ENCODE measurements around the gene PDE11A. TPM values are rescaled to one million over a fixed set of nuclear protein-coding genes. Genes with fewer than 3 reads are reported as not detected.
"Not testable (repeated sequence)": the region's sequence is repeated elsewhere in the genome, so short reads cannot be mapped to it uniquely, and the experiment has no call there.

Gene PDE11A
- total RNA-seq, 2 donors from 2014 or later: 1.5 to 1.9 TPM

DNA sequence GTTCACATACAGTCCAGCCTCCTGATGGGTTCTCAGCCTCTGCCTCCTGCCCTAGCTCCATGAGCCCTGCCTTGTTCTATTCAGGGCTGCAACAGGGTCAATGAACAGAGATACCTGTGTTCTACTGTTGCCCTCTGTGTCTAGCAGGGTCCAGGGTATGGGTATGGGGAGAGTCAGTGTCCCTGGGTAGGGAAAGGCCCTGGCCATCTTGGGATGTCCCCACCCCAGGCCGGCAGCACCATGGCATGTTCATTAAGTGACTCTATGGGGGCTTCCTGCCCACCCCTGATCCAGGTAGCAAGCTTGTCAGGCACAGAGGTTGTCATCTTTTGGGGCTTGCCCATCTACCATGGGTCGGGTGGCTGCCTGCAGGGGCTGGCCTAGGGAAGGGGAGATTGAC is 13.5 kb downstream of the PDE11A start:
- 84% methylated on average over 2 of the region's 2 CpGs; no CpG with 5 or more reads in 1 of the 2 experiments for WGBS, 2 experiments (ENCODE audit: insufficient coverage in 1 of 2, insufficient read length in 1 of 2)
- H3K27ac Mint-ChIP-seq: no peak overlapping the region
- H3K27ac ChIP-seq (ENCODE audit: low read depth, low read length): no peak overlapping the region
- TF ChIP-seq CTCF (conservative IDR thresholded peaks at IDR 0.05): no peak
- no peaks in the 10 kb centered on the region for H3K9me3 ChIP-seq (ENCODE audit: control insufficient read depth, low read length)
- no peaks in the 10 kb centered on the region for H3K9me3 Mint-ChIP-seq
- peaks cover 5% of the 10 kb centered on the region for H3K4me1 Mint-ChIP-seq
- DNase-seq: no peak
- no peak overlapping the region for H3K9ac ChIP-seq (ENCODE audit: extremely low read depth, low read length, poor library complexity, severe bottlenecking)
- no peaks in the 10 kb centered on the region for H3K36me3 Mint-ChIP-seq (ENCODE audit: low read depth)
- H3K27me3 ChIP-seq (ENCODE audit: control insufficient read depth, insufficient read depth, low read length, poor library complexity, severe bottlenecking): no peaks in the 10 kb centered on the region
- no peaks in the 10 kb centered on the region for H3K4me1 ChIP-seq (ENCODE audit: control insufficient read depth, insufficient read depth, low read length)
- H3K4me3 Mint-ChIP-seq: no peak overlapping the region
- no peaks in the 10 kb centered on the region for H3K36me3 ChIP-seq (ENCODE audit: control insufficient read depth, insufficient read depth, low read length)
- no peak overlapping the region for H3K4me3 ChIP-seq (ENCODE audit: low read length)
- H3K27me3 Mint-ChIP-seq (ENCODE audit: insufficient read depth): peaks cover 7% of the 10 kb centered on the region

DNA sequence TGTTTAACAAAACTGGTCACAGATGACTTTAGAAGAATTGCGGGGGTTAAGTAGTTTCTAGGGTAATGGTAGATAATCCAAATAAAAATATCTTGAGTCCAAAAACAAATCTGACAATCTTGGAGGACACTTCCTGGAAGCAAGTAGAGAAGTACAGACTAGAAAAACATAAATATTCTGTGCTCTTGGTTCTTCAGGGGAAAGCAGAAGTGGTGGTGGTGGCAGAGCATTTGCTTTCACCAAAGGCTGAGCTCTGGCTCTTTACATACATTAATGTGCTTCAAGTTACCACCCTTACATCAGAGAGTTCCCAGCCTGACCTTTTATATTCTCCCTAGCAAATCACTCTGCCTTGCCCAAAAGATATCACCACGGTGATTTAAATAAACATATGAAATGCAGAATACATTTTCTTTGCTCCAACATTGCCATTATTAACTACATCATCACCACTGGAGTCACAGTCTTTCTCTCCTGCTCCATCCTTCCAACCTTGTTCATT is 15.3 kb downstream of the PDE11A start:
- H3K27ac ChIP-seq (ENCODE audit: low read depth, low read length): no peak overlapping the region
- H3K36me3 ChIP-seq (ENCODE audit: control insufficient read depth, insufficient read depth, low read length): no peaks in the 10 kb centered on the region
- H3K4me1 Mint-ChIP-seq: peaks cover 5% of the 10 kb centered on the region
- H3K9me3 ChIP-seq (ENCODE audit: control insufficient read depth, low read length): no peaks in the 10 kb centered on the region
- H3K36me3 Mint-ChIP-seq (ENCODE audit: low read depth): no peaks in the 10 kb centered on the region
- H3K4me3 ChIP-seq (ENCODE audit: low read length): no peak overlapping the region
- H3K4me1 ChIP-seq (ENCODE audit: control insufficient read depth, insufficient read depth, low read length): no peaks in the 10 kb centered on the region
- peaks cover 18% of the 10 kb centered on the region for H3K27me3 Mint-ChIP-seq (ENCODE audit: insufficient read depth)
- H3K27me3 ChIP-seq (ENCODE audit: control insufficient read depth, insufficient read depth, low read length, poor library complexity, severe bottlenecking): no peaks in the 10 kb centered on the region
- no peak overlapping the region for H3K9ac ChIP-seq (ENCODE audit: extremely low read depth, low read length, poor library complexity, severe bottlenecking)
- no peak for TF ChIP-seq CTCF (conservative IDR thresholded peaks at IDR 0.05)
- no peak overlapping the region for H3K27ac Mint-ChIP-seq
- WGBS, 2 experiments (ENCODE audit: insufficient coverage in 1 of 2, insufficient read length in 1 of 2): 80 to 81% methylated on average over 2 of the region's 2 CpGs
- DNase-seq: no peak
- no peak overlapping the region for H3K4me3 Mint-ChIP-seq
- no peaks in the 10 kb centered on the region for H3K9me3 Mint-ChIP-seq

DNA sequence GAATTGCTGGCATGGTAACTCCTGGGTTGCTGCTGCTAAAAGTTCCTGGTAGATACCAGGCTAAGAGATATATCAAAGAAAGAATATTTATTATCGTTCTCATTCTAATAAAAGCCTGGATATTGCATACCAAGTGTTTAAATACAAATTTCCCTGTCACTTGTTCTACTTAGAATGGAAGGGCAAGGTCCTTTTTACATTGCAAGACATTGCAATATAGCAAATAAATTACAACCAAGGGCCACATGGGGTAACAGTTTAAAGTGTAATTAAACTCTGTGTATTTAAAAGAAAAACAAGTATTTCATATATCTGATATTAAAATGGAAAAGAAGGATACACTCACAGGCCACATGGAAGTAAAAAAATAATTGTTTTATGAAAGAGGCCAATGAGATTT is 16.2 kb downstream of the PDE11A start:
- Histone ChIP-seq H3K9me3 (ENCODE audit: control insufficient read depth, low read length) (no peaks in the 10 kb centered on the region), H3K27ac (ENCODE audit: low read depth, low read length) (no peak overlapping the region), H3K36me3 (ENCODE audit: control insufficient read depth, insufficient read depth, low read length) (no peaks in the 10 kb centered on the region), H3K4me3 (ENCODE audit: low read length) (no peak overlapping the region), H3K9ac (ENCODE audit: extremely low read depth, low read length, poor library complexity, severe bottlenecking) (no peak overlapping the region), H3K4me1 (ENCODE audit: control insufficient read depth, insufficient read depth, low read length) (no peaks in the 10 kb centered on the region), H3K27me3 (ENCODE audit: control insufficient read depth, insufficient read depth, low read length, poor library complexity, severe bottlenecking) (no peaks in the 10 kb centered on the region)
- no peak for DNase-seq
- Mint-ChIP-seq H3K9me3 (no peaks in the 10 kb centered on the region), H3K4me3 (no peak overlapping the region), H3K4me1 (peaks cover 5% of the 10 kb centered on the region), H3K27me3 (ENCODE audit: insufficient read depth) (peaks cover 16% of the 10 kb centered on the region), H3K27ac (no peak overlapping the region), H3K36me3 (ENCODE audit: low read depth) (no peaks in the 10 kb centered on the region)
- no peak for TF ChIP-seq CTCF (conservative IDR thresholded peaks at IDR 0.05)
- WGBS, 2 experiments (ENCODE audit: insufficient coverage in 1 of 2, insufficient read length in 1 of 2): 83% methylated on average over 1 of the region's 1 CpG; no CpG with 5 or more reads in 1 of the 2 experiments

GRCh38 chr2:178051257-178051656 is 21.3 kb downstream of the PDE11A start:
- DNase-seq; H3K27ac Mint-ChIP-seq; H3K4me3 ChIP-seq (ENCODE audit: low read length); H3K4me3 Mint-ChIP-seq; H3K9me3 Mint-ChIP-seq; H3K4me1 ChIP-seq (ENCODE audit: control insufficient read depth, insufficient read depth, low read length); H3K27me3 ChIP-seq (ENCODE audit: control insufficient read depth, insufficient read depth, low read length, poor library complexity, severe bottlenecking); H3K36me3 ChIP-seq (ENCODE audit: control insufficient read depth, insufficient read depth, low read length); H3K36me3 Mint-ChIP-seq (ENCODE audit: low read depth); H3K9ac ChIP-seq (ENCODE audit: extremely low read depth, low read length, poor library complexity, severe bottlenecking); H3K9me3 ChIP-seq (ENCODE audit: control insufficient read depth, low read length); H3K27ac ChIP-seq (ENCODE audit: low read depth, low read length); H3K4me1 Mint-ChIP-seq: not testable (repeated sequence)
- no CpG with 5 or more reads among the region's 2 CpGs for WGBS, 2 experiments (ENCODE audit: insufficient coverage in 1 of 2, insufficient read length in 1 of 2)
- H3K27me3 Mint-ChIP-seq (ENCODE audit: insufficient read depth): peaks cover 19% of the 10 kb centered on the region
